ENCODE results near the gene ZFP91.

DNA sequence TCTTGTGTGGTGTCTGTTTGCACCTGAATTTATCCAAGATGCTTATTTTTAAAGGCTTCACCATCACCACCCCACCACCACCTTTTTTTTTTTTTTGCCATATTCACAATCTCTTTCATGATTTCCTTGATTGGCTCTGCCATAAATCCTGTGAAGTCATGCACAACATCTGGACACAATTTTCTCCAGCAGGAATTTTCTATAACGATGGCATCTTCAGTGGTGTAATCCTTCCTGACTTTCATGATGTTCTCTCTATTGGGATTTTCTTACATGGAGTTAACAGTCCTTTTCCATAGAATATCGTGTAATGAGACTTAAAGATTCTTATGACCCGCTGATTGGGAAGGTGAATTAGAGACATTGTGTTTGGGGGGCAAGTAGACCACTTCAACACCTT, 17.8 kb downstream of the ZFP91 start:
- TF ChIP-seq CTCF (IDR thresholded peaks at IDR 0.05): no peak
- TF ChIP-seq POLR2AphosphoS5 (IDR thresholded peaks at IDR 0.05; ENCODE audit: low read depth, low read length): no peak
- TF ChIP-seq TCF7L2 (IDR thresholded peaks at IDR 0.05; ENCODE audit: low read depth, low read length): no peak
- TF ChIP-seq, protein P1, sequence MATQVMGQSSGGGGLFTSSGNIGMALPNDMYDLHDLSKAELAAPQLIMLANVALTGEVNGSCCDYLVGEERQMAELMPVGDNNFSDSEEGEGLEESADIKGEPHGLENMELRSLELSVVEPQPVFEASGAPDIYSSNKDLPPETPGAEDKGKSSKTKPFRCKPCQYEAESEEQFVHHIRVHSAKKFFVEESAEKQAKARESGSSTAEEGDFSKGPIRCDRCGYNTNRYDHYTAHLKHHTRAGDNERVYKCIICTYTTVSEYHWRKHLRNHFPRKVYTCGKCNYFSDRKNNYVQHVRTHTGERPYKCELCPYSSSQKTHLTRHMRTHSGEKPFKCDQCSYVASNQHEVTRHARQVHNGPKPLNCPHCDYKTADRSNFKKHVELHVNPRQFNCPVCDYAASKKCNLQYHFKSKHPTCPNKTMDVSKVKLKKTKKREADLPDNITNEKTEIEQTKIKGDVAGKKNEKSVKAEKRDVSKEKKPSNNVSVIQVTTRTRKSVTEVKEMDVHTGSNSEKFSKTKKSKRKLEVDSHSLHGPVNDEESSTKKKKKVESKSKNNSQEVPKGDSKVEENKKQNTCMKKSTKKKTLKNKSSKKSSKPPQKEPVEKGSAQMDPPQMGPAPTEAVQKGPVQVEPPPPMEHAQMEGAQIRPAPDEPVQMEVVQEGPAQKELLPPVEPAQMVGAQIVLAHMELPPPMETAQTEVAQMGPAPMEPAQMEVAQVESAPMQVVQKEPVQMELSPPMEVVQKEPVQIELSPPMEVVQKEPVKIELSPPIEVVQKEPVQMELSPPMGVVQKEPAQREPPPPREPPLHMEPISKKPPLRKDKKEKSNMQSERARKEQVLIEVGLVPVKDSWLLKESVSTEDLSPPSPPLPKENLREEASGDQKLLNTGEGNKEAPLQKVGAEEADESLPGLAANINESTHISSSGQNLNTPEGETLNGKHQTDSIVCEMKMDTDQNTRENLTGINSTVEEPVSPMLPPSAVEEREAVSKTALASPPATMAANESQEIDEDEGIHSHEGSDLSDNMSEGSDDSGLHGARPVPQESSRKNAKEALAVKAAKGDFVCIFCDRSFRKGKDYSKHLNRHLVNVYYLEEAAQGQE (IDR thresholded peaks at IDR 0.05; ENCODE audit: insufficient read depth in 1 of 2, low read depth in 2 of 2, low read length in 1 of 2): no peak

Measured in Panc1 (cell line).